Liver (tissue), 9 donors: ENCODE results near the gene NMRAL1. TPM values are rescaled to one million over a fixed set of nuclear protein-coding genes. Genes with fewer than 3 reads are reported as not detected.

ENCODE experiments used
- DNase-seq: peaks from one replicate; pipeline ENCODE4 v3.0.0-alpha.2; 2017; ENCODE audit warnings: low spot score
- H3K27ac ChIP-seq, 2 donors: one replicate each; pipeline ENCODE4 v1.7.0; 2013; ENCODE audit warnings: inconsistent platforms in 2 of 2, low read length in 2 of 2, control low read depth in 1 of 2, low read depth in 1 of 2, mild to moderate bottlenecking in 1 of 2
- H3K27me3 ChIP-seq, 4 donors: one replicate each; pipeline versions ENCODE4 v1.6.1 to v1.7.0; 2013; ENCODE audit warnings: low read length in 3 of 4, inconsistent platforms in 1 of 4, mild to moderate bottlenecking in 1 of 4, moderate library complexity in 1 of 4; ENCODE audit not compliant: control insufficient read depth in 4 of 4, insufficient read depth in 4 of 4
- H3K36me3 ChIP-seq, 4 donors: one replicate each; pipeline versions ENCODE4 v1.6.1 to v1.7.0; 2013; ENCODE audit warnings: low read length in 3 of 4, mild to moderate bottlenecking in 3 of 4, low read depth in 1 of 4, moderate library complexity in 1 of 4; ENCODE audit not compliant: control insufficient read depth in 4 of 4, insufficient read depth in 3 of 4
- H3K4me1 ChIP-seq, 4 donors: one replicate each; pipeline versions ENCODE4 v1.6.1 to v1.7.0; 2013; ENCODE audit warnings: low read length in 3 of 4, mild to moderate bottlenecking in 3 of 4, moderate library complexity in 1 of 4; ENCODE audit not compliant: control insufficient read depth in 4 of 4, insufficient read depth in 4 of 4
- H3K4me3 ChIP-seq, 3 donors: one replicate each; pipeline versions ENCODE4 v1.6.1 to v1.7.0; 2013; ENCODE audit warnings: low read length in 3 of 3, control low read depth in 1 of 3, low read depth in 1 of 3, mild to moderate bottlenecking in 1 of 3
- H3K9ac ChIP-seq, 2 donors: one replicate each; pipeline ENCODE4 v1.7.0; 2013; ENCODE audit warnings: low read length in 2 of 2, mild to moderate bottlenecking in 2 of 2, moderate library complexity in 2 of 2, control low read depth in 1 of 2, low read depth in 1 of 2
- H3K9me3 ChIP-seq, 4 donors: one replicate each; pipeline versions ENCODE4 v1.6.1 to v1.7.0; 2013; ENCODE audit warnings: low read length in 3 of 4; ENCODE audit not compliant: control insufficient read depth in 4 of 4
- EGR1 ChIP-seq, 2 donors: IDR thresholded peaks; 2 replicates each; pipeline ENCODE4 v1.6.1; 2016 to 2018; ENCODE audit warnings: antibody characterized with exemption in 2 of 2, low read depth in 2 of 2
- FOXA1 ChIP-seq: IDR thresholded peaks from 2 replicates; pipeline ENCODE4 v1.6.1; 2016; ENCODE audit warnings: antibody characterized with exemption
- FOXA2 ChIP-seq: IDR thresholded peaks from 2 replicates; pipeline ENCODE4 v1.6.1; 2016; ENCODE audit warnings: antibody characterized with exemption
- GABPA ChIP-seq, 2 donors: IDR thresholded peaks in 1 of 2; conservative IDR thresholded peaks in 1 of 2; 2 replicates each; pipeline ENCODE4 v1.6.1; 2016; ENCODE audit warnings: antibody characterized with exemption in 2 of 2, mild to moderate bottlenecking in 1 of 2, moderate library complexity in 1 of 2
- HNF4A ChIP-seq, 2 donors: conservative IDR thresholded peaks; 2 replicates each; pipeline ENCODE4 v1.6.1; 2016; ENCODE audit warnings: antibody characterized with exemption in 2 of 2, mild to moderate bottlenecking in 2 of 2
- HNF4G ChIP-seq: IDR thresholded peaks from 2 replicates; pipeline ENCODE4 v1.6.1; 2016; ENCODE audit warnings: antibody characterized with exemption
- JUND ChIP-seq, 2 donors: IDR thresholded peaks; 2 replicates each; pipeline ENCODE4 v1.6.1; 2016; ENCODE audit warnings: antibody characterized with exemption in 2 of 2
- NR2F2 ChIP-seq: IDR thresholded peaks from 2 replicates; pipeline ENCODE4 v1.6.1; 2016; ENCODE audit warnings: antibody characterized with exemption
- RAD21 ChIP-seq, 2 donors: IDR thresholded peaks; 2 replicates each; pipeline ENCODE4 v1.6.1; 2016; ENCODE audit warnings: antibody characterized with exemption in 2 of 2, mild to moderate bottlenecking in 2 of 2
- RXRA ChIP-seq, 2 donors: IDR thresholded peaks; 2 replicates each; pipeline ENCODE4 v1.6.1; 2017 to 2018; ENCODE audit warnings: antibody characterized with exemption in 2 of 2, mild to moderate bottlenecking in 1 of 2
- TAF1 ChIP-seq: conservative IDR thresholded peaks from 2 replicates; pipeline ENCODE4 v1.6.1; 2016; ENCODE audit warnings: antibody characterized with exemption, mild to moderate bottlenecking
- WGBS: extraction: QIAGEN DNeasy Blood & Tissue Kit; methylation state at CpG from one replicate; pipeline ENCODE4 v1.1.7; 2013; 5-methylcytosine and 5-hydroxymethylcytosine counted together
- polyA plus RNA-seq, 2 donors: library from polyadenylated mRNA; stranded (reverse) in 1 of 2; unstranded in 1 of 2; fragments of 200-250 nt in 1 of 2; fragments of >200 nt in 1 of 2; fragmentation: Nextera tagmentation in 1 of 2; extraction: Ambion mirVana in 1 of 2; gene quantifications; one replicate each; pipeline versions ENCODE4 v1.2.1 to v1.2.3, GENCODE V29; 2013 to 2015
- total RNA-seq, 2 donors: library from RNA; depleted of rRNA; stranded (reverse); fragments of >200 nt; gene quantifications; one replicate each; pipeline ENCODE4 v1.2.3, GENCODE V29; 2014
- TF ChIP-seq, protein P1 (sequence below): IDR thresholded peaks from 2 replicates; pipeline ENCODE4 v1.6.1; 2016; ENCODE audit warnings: antibody characterized with exemption, mild to moderate bottlenecking
- TF ChIP-seq, protein P2 (sequence below): IDR thresholded peaks from 2 replicates; pipeline ENCODE4 v1.6.1; 2016; ENCODE audit warnings: antibody characterized with exemption
- TF ChIP-seq, protein P3 (sequence below): IDR thresholded peaks from 2 replicates; pipeline ENCODE4 v1.6.1; 2016; ENCODE audit warnings: antibody characterized with exemption
- TF ChIP-seq, protein P4 (sequence below): fragments of 150-350 bp; IDR thresholded peaks from 2 replicates; pipeline ENCODE4 v1.5.1; 2017; ENCODE audit warnings: improper control_type of control experiment, low read depth, low read length; ENCODE audit not compliant: missing input control
- donor health status: healthy.
- donor health status: healthy.
- donor health status: healthy.
- donor health status: healthy.
- donor health status: healthy.

The NMRAL1 gene
- total and polyA plus RNA-seq, 4 donors, result 20.1 to 45.4 (median 28.3) TPM

DNA sequence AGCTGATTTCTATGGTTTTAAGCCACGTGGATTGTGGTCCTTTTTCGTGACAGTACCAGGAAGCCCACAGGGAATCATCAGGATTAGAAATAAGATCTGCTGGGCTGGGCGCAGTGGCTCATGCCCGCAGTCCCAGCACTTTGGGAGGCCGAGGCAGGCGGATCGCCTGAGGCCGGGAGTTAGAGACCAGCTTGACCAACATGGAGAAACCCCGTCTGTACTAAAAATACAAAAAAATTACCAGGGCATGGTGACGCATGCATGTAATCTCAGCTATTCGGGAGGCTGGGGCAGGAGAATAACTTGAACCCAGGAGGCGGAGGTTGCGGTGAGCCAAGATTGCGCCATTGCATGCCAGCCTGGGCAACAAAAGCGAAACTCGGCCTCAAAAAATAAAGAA is 6.5 kb downstream of the NMRAL1 start (continued):
- TF ChIP-seq, protein P1, sequence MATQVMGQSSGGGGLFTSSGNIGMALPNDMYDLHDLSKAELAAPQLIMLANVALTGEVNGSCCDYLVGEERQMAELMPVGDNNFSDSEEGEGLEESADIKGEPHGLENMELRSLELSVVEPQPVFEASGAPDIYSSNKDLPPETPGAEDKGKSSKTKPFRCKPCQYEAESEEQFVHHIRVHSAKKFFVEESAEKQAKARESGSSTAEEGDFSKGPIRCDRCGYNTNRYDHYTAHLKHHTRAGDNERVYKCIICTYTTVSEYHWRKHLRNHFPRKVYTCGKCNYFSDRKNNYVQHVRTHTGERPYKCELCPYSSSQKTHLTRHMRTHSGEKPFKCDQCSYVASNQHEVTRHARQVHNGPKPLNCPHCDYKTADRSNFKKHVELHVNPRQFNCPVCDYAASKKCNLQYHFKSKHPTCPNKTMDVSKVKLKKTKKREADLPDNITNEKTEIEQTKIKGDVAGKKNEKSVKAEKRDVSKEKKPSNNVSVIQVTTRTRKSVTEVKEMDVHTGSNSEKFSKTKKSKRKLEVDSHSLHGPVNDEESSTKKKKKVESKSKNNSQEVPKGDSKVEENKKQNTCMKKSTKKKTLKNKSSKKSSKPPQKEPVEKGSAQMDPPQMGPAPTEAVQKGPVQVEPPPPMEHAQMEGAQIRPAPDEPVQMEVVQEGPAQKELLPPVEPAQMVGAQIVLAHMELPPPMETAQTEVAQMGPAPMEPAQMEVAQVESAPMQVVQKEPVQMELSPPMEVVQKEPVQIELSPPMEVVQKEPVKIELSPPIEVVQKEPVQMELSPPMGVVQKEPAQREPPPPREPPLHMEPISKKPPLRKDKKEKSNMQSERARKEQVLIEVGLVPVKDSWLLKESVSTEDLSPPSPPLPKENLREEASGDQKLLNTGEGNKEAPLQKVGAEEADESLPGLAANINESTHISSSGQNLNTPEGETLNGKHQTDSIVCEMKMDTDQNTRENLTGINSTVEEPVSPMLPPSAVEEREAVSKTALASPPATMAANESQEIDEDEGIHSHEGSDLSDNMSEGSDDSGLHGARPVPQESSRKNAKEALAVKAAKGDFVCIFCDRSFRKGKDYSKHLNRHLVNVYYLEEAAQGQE, result no peak
- no peak for TF ChIP-seq TAF1
- no peak for TF ChIP-seq EGR1 (IDR thresholded peaks at IDR 0.05; ENCODE audit: low read depth in 2 of 2)
- no peak for TF ChIP-seq GABPA (IDR thresholded peaks at IDR 0.05 in 1 of 2, conservative IDR thresholded peaks at IDR 0.05 in 1 of 2)

DNA sequence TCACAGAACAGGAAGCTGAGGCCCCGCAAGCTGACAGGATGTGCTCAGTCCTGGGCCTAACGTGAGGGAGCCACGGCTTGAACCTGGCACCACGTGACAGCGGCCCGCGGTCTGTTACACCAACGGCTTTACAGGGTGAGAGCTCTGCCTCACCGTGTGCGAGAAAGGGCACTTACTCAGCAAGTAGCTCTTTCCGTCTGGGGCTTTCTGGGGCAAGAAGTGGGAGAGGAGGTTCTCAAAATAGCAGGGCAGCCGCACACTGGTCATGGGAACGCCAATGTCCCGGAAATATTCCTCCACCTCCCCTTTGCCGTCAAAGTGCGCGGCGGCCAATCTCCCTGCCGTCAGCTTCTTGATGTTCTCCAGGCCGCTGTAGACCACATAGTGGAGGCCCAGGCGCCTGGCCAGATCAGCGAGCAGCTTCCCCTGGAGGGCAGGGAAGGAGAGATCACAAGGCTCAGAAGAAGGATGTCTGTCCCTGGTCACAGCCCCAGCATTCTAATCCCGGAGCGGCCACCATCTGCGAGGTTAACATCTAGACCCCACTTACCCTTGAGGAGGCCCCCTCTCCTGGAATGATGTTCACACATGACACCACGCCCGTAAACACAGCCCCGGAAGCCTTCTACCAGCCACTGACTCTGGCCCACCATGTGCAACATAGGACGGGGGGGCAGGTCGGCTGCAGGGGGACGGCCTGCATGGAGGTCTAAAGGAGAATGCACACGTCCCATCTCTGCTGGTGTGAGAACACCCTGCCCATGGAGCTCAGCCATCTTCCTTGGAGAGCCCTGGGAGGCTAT is 8.2 kb downstream of the NMRAL1 start:
- Histone ChIP-seq H3K4me1 (no peaks in the 10 kb centered on the region), H3K27me3 (no peaks in the 10 kb centered on the region), H3K27ac (peak overlapping the region; percentile 14 to 44), H3K4me3 (no peak overlapping the region), H3K9ac (no peak overlapping the region), H3K36me3 (peaks cover 14 to 35% (median 18%) of the 10 kb centered on the region in 4 donors), H3K9me3 (no peaks in the 10 kb centered on the region)
- WGBS, result 87% methylated on average over 32 of the region's 32 CpGs
- TF ChIP-seq NR2F2, result peak; percentile 53
- no peak for TF ChIP-seq HNF4G
- TF ChIP-seq TAF1, result no peak
- TF ChIP-seq GABPA (IDR thresholded peaks at IDR 0.05 in 1 of 2, conservative IDR thresholded peaks at IDR 0.05 in 1 of 2), result no peak
- TF ChIP-seq FOXA2, result no peak
- no peak for TF ChIP-seq EGR1 (IDR thresholded peaks at IDR 0.05; ENCODE audit: low read depth in 2 of 2)
- TF ChIP-seq, protein P1, result no peak
- no peak for DNase-seq

DNA sequence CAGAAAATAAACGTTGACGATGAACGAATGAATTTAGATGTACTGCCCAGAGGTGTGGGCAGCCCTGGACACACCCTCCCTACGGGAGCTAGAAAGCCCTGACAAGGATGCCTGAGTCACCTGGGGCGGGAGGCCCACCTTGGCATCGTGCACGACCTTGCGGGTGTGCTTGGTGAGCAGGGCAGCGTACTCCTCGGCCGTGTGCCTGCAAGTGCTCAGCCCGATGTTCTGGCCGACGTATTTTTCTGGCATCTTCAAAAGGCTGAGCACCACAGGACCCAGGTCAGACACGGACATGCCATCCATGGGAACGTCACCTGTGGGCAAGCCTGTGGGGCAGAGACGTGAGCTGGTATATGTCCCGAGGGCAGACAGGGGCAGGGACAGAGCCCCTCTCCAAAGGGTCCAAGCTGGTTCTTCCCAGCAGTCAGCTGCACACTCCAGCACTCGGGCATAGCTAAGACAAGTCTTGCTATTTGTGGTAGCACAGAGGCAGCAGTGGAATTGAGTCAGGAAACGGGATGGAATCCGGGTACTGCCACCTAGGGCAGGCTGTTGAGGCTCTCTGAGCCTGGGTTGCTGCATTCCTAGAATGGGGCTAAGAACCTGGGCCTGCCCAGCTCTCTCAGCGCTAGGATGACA is 10.8 kb downstream of the NMRAL1 start:
- H3K36me3 ChIP-seq, result peaks cover 11 to 32% (median 20%) of the 10 kb centered on the region in 4 donors
- no peaks in the 10 kb centered on the region for H3K27me3 ChIP-seq
- H3K4me1 ChIP-seq, result peaks cover 4 to 8% (median 6%) of the 10 kb centered on the region in 4 donors
- H3K27ac ChIP-seq, result no peak overlapping the region
- H3K9me3 ChIP-seq, result no peaks in the 10 kb centered on the region
- no peak for DNase-seq
- no peak overlapping the region for H3K4me3 ChIP-seq
- H3K9ac ChIP-seq, result no peak overlapping the region
- 91% methylated on average over 22 of the region's 22 CpGs for WGBS
- TF ChIP-seq FOXA2 (no peak), TAF1 (no peak), RXRA (IDR thresholded peaks at IDR 0.05) (no peak), RAD21 (IDR thresholded peaks at IDR 0.05) (no peak), JUND (IDR thresholded peaks at IDR 0.05) (no peak), HNF4A (conservative IDR thresholded peaks at IDR 0.05) (no peak), HNF4G (no peak), FOXA1 (no peak), GABPA (IDR thresholded peaks at IDR 0.05 in 1 of 2, conservative IDR thresholded peaks at IDR 0.05 in 1 of 2) (no peak), NR2F2 (no peak)
- TF ChIP-seq, protein P2, sequence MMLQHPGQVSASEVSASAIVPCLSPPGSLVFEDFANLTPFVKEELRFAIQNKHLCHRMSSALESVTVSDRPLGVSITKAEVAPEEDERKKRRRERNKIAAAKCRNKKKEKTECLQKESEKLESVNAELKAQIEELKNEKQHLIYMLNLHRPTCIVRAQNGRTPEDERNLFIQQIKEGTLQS, result no peak
- TF ChIP-seq, protein P3, sequence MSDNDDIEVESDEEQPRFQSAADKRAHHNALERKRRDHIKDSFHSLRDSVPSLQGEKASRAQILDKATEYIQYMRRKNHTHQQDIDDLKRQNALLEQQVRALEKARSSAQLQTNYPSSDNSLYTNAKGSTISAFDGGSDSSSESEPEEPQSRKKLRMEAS, result no peak
- TF ChIP-seq, protein P4, sequence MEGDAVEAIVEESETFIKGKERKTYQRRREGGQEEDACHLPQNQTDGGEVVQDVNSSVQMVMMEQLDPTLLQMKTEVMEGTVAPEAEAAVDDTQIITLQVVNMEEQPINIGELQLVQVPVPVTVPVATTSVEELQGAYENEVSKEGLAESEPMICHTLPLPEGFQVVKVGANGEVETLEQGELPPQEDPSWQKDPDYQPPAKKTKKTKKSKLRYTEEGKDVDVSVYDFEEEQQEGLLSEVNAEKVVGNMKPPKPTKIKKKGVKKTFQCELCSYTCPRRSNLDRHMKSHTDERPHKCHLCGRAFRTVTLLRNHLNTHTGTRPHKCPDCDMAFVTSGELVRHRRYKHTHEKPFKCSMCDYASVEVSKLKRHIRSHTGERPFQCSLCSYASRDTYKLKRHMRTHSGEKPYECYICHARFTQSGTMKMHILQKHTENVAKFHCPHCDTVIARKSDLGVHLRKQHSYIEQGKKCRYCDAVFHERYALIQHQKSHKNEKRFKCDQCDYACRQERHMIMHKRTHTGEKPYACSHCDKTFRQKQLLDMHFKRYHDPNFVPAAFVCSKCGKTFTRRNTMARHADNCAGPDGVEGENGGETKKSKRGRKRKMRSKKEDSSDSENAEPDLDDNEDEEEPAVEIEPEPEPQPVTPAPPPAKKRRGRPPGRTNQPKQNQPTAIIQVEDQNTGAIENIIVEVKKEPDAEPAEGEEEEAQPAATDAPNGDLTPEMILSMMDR, result no peak
